GM23338 (cell line): Measurements from ENCODE around the gene UBXN4. TPM values are rescaled to one million over a fixed set of nuclear protein-coding genes. Genes with fewer than 3 reads are reported as not detected.

Experiments used
- ATAC-seq: fragments of 200-7000 bp; cut with Tn5 transposase; 3 replicates; pipeline ENCODE4 v1.9.1; 2020
- DNase-seq: peaks from one replicate; pipeline ENCODE4 v3.0.0-alpha.2; 2015; ENCODE audit warnings: low spot score
- H2AFZ ChIP-seq: fragments of 200-600 bp; sonication (generic); 2 replicates; pipeline ENCODE4 v1.8.0; 2016; ENCODE audit warnings: antibody characterized with exemption, mild to moderate bottlenecking, moderate library complexity
- H3F3A ChIP-seq: fragments of 200-600 bp; sonication (generic); replicated peaks from 2 replicates; pipeline ENCODE4 v1.8.0; 2017; ENCODE audit warnings: antibody characterized with exemption, mixed run types, low read depth
- H3K27ac ChIP-seq: fragments of 200-600 bp; sonication (generic); 2 replicates; pipeline ENCODE4 v1.6.1; 2016; ENCODE audit warnings: low read depth
- H3K27me3 ChIP-seq: fragments of 200-600 bp; sonication (generic); 2 replicates; pipeline ENCODE4 v1.8.0; 2016; ENCODE audit warnings: mild to moderate bottlenecking, mixed run types, moderate library complexity; ENCODE audit not compliant: insufficient read depth
- H3K36me3 ChIP-seq: fragments of 200-600 bp; sonication (generic); 2 replicates; pipeline ENCODE4 v1.8.0; 2016; ENCODE audit warnings: mild to moderate bottlenecking; ENCODE audit not compliant: insufficient read depth
- H3K4me1 ChIP-seq: fragments of 200-600 bp; sonication (generic); 2 replicates; pipeline ENCODE4 v1.8.0; 2016; ENCODE audit warnings: mild to moderate bottlenecking, moderate library complexity; ENCODE audit not compliant: insufficient read depth
- H3K4me2 ChIP-seq: fragments of 200-600 bp; sonication (generic); 2 replicates; pipeline ENCODE4 v1.7.1; 2017; ENCODE audit warnings: mixed run types
- H3K4me3 ChIP-seq: fragments of 200-600 bp; sonication (generic); 2 replicates; pipeline ENCODE4 v1.6.1; 2016; ENCODE audit warnings: mixed run types
- H3K79me2 ChIP-seq: fragments of 200-600 bp; sonication (generic); replicated peaks from 2 replicates; pipeline ENCODE4 v1.8.0; 2017; ENCODE audit warnings: mild to moderate bottlenecking; ENCODE audit not compliant: insufficient read depth
- H3K9me2 ChIP-seq: fragments of 200-600 bp; sonication (generic); 2 replicates; pipeline ENCODE4 v1.8.0; 2017; ENCODE audit not compliant: insufficient read depth
- H4K20me1 ChIP-seq: fragments of 200-600 bp; sonication (generic); replicated peaks from 2 replicates; pipeline ENCODE4 v1.8.0; 2017; ENCODE audit warnings: mild to moderate bottlenecking; ENCODE audit not compliant: insufficient read depth
- H3K27ac Mint-ChIP-seq: 2 replicates; pipeline ENCODE4 v1.8.0; 2020; ENCODE audit warnings: inconsistent platforms, mild to moderate bottlenecking, moderate library complexity, mixed read lengths
- H3K27me3 Mint-ChIP-seq: 3 replicates; pipeline ENCODE4 v1.8.0; 2022; ENCODE audit warnings: low read depth, mild to moderate bottlenecking, moderate library complexity, mixed read lengths, inconsistent platforms; ENCODE audit not compliant: insufficient read depth, poor library complexity
- H3K36me3 Mint-ChIP-seq: 3 replicates; pipeline ENCODE4 v1.8.0; 2021; ENCODE audit warnings: low read depth, mild to moderate bottlenecking, inconsistent platforms, moderate library complexity, mixed read lengths
- H3K4me1 Mint-ChIP-seq: 3 replicates; pipeline ENCODE4 v1.8.0; 2020; ENCODE audit warnings: mild to moderate bottlenecking, inconsistent platforms, mixed read lengths
- H3K4me3 Mint-ChIP-seq: 3 replicates; pipeline ENCODE4 v1.8.0; 2021; ENCODE audit warnings: moderate library complexity, mild to moderate bottlenecking, inconsistent platforms, mixed read lengths
- H3K9me3 Mint-ChIP-seq: 3 replicates; pipeline ENCODE4 v1.8.0; 2020; ENCODE audit warnings: moderate library complexity, mild to moderate bottlenecking, inconsistent platforms, mixed read lengths
- CREB1 ChIP-seq: fragments of 250-450 bp; sonication (Bioruptor Pico); IDR thresholded peaks from 2 replicates; pipeline ENCODE4 v1.5.0; 2020; ENCODE audit warnings: low read depth, mild to moderate bottlenecking, moderate library complexity
- CTCF ChIP-seq, 2 experiments: fragments of 200-600 bp in 1 of 2; sonication (generic) in 1 of 2; conservative IDR thresholded peaks; 2 replicates each; pipeline versions ENCODE4 v1.5.1 to v1.6.1; 2016 to 2017; ENCODE audit warnings: antibody characterized with exemption in 2 of 2, low read depth in 2 of 2, mild to moderate bottlenecking in 2 of 2, moderate library complexity in 1 of 2
- ETS1 ChIP-seq: IDR thresholded peaks from 2 replicates; pipeline ENCODE4 v1.6.1; 2016; ENCODE audit warnings: antibody characterized with exemption
- EZH2 ChIP-seq: fragments of 200-600 bp; sonication (generic); IDR thresholded peaks from one replicate; pipeline ENCODE4 v1.8.0; 2017; ENCODE audit warnings: antibody characterized with exemption, mild to moderate bottlenecking, low read depth; ENCODE audit not compliant: unreplicated experiment
- EZH2phosphoT487 ChIP-seq: fragments of 200-600 bp; sonication (generic); IDR thresholded peaks from one replicate; pipeline ENCODE4 v1.8.1; 2018; ENCODE audit warnings: antibody characterized with exemption; ENCODE audit not compliant: unreplicated experiment
- JUNB ChIP-seq: IDR thresholded peaks from one replicate; pipeline ENCODE4 v1.6.1; 2016; ENCODE audit warnings: antibody characterized with exemption; ENCODE audit not compliant: unreplicated experiment
- NANOG ChIP-seq: IDR thresholded peaks from 2 replicates; pipeline ENCODE4 v1.6.1; 2016; ENCODE audit warnings: antibody characterized with exemption, borderline replicate concordance
- POLR2AphosphoS5 ChIP-seq: IDR thresholded peaks from 2 replicates; pipeline ENCODE4 v1.6.1; 2016; ENCODE audit warnings: antibody characterized with exemption, low read depth
- REST ChIP-seq: IDR thresholded peaks from one replicate; pipeline ENCODE4 v1.6.1; 2018; ENCODE audit warnings: antibody characterized with exemption; ENCODE audit not compliant: unreplicated experiment
- STAT1 ChIP-seq: IDR thresholded peaks from one replicate; pipeline ENCODE4 v1.6.1; 2016; ENCODE audit warnings: antibody characterized with exemption; ENCODE audit not compliant: unreplicated experiment
- ZNF114 ChIP-seq: fragments of 250-450 bp; sonication (Bioruptor Pico); IDR thresholded peaks from 2 replicates; pipeline ENCODE4 v1.5.0; 2020; ENCODE audit warnings: mild to moderate bottlenecking, moderate library complexity
- ZNF331 ChIP-seq: fragments of 250-450 bp; sonication (Bioruptor Pico); IDR thresholded peaks from 2 replicates; pipeline ENCODE4 v1.5.0; 2020; ENCODE audit warnings: low read depth, mild to moderate bottlenecking, moderate library complexity
- polyA plus RNA-seq: library from polyadenylated mRNA; unstranded; fragments of >200 nt; fragmentation: Nextera tagmentation; extraction: Ambion mirVana; gene quantifications from 2 replicates; pipeline ENCODE4 v1.2.1, GENCODE V29; 2016
- total RNA-seq: library from RNA; depleted of rRNA; stranded (reverse); fragments of >200 nt; shearing (Covaris generic); gene quantifications from 2 replicates; pipeline ENCODE4 v1.2.3, GENCODE V29; 2014

The UBXN4 gene
- total and polyA plus RNA-seq, 2 experiments from 2014 or later, result 57.6 to 226 TPM

GRCh38 chr2:135755573-135755972 is 13.9 kb downstream of the UBXN4 start (continued):
- TF ChIP-seq REST (no peak), ZNF114 (CRISPR knock-in tag) (no peak), STAT1 (no peak), ZNF331 (CRISPR knock-in tag) (no peak), JUNB (no peak), ETS1 (no peak)

- no peak overlapping the region for H2AFZ ChIP-seq
- ATAC-seq, result no peak
- H3K4me1 Mint-ChIP-seq, result no peaks in the 10 kb centered on the region
- H3K9me2 ChIP-seq, result no peaks in the 10 kb centered on the region
- no peak overlapping the region for H3K4me3 ChIP-seq
- H3K4me3 Mint-ChIP-seq, result no peak overlapping the region
- peaks cover 66% of the 10 kb centered on the region for H3K36me3 ChIP-seq
- no peak overlapping the region for H3K27ac ChIP-seq
- H3K4me1 ChIP-seq, result no peaks in the 10 kb centered on the region
- no peaks in the 10 kb centered on the region; the same call in 2 of the 3 replicates for H3K9me3 Mint-ChIP-seq
- no peak overlapping the region for H3K4me2 ChIP-seq
- no peak overlapping the region for H3K27ac Mint-ChIP-seq
- H3F3A ChIP-seq, result no peaks in the 10 kb centered on the region
- H3K36me3 Mint-ChIP-seq, result peaks cover 76% of the 10 kb centered on the region
- no peaks in the 10 kb centered on the region for H3K27me3 Mint-ChIP-seq
- DNase-seq, result no peak
- H3K27me3 ChIP-seq, result no peaks in the 10 kb centered on the region
- peaks cover 4% of the 10 kb centered on the region; the same call in 1 of the 2 replicates for H4K20me1 ChIP-seq
- H3K79me2 ChIP-seq, result peaks cover 9% of the 10 kb centered on the region
- TF ChIP-seq CTCF (conservative IDR thresholded peaks at IDR 0.05; ENCODE audit: low read depth in 2 of 2) (no peak), POLR2AphosphoS5 (no peak), REST (no peak), EZH2 (no peak), NANOG (no peak), JUNB (no peak), ZNF331 (CRISPR knock-in tag) (no peak), ZNF114 (CRISPR knock-in tag) (no peak), CREB1 (CRISPR knock-in tag) (no peak), EZH2phosphoT487 (no peak)
Observed at GRCh38 chr2:135756692-135757091, 15.0 kb downstream of the UBXN4 start.
